CD4-positive, alpha-beta T cell treated with Interleukin-12 subunit alpha and Interleukin-12 subunit beta, for 1 hour (primary cell): ENCODE data around the gene CS.
"Not testable (repeated sequence)": the region's sequence is repeated elsewhere in the genome, so short reads cannot be mapped to it uniquely, and the experiment has no call there.

Experiments used
- DNase-seq: peaks from one replicate; pipeline ENCODE4 v3.0.0-alpha.2; 2020

CS gene

GRCh38 chr12:56299853-56300643, at the start of gene CS:
TSS of gene CS (minus strand) at chr12:56300330. CDS start at chr12:56300201, 129 bp downstream.
- peak; percentile 99 for DNase-seq

GRCh38 chr12:56348776-56349175, 48.6 kb upstream of the CS start:
- no peak for DNase-seq

DNA sequence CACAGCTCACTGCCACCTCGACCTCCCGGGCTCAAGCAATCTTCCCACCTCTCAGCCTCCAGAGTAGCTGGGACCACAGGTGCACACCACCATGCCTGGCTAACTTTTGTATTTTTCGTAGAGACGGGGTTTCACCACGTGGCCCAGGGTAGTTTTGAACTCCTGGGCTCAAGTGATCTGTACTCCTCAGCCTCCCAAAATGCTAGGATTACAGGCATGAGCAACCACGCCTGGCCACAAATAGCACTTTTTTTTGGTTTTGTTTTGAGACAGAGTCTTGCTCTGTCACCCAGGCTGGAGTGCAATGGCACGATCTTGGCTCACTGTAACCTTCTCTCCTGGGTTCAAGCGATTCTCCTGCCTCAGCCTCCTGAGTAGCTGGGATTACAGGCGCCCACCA, 47.1 kb upstream of the CS start:
- not testable (repeated sequence) for DNase-seq

- DNase-seq = no peak
Measured at GRCh38 chr12:56346675-56347074, 46.5 kb upstream of the CS start.

DNA sequence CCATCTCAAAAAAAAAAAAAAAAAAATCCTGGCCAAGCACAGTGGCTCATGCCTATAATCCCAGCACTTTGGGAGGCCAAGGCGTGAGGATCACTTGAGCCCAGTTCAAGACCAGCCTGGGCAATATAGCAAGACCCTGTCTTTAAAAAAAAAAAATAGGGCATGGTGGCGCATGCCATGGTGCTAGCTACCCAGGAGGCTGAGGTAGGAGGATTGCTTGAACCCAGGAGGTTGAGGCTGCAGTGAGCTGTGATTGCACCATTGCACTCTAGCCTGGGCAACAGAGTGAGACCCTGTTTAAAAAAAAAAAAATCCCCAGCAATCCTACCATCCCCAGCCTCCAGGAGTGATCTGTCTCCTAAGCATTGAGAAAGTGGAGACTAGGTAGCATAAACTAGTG, 42.2 kb upstream of the CS start:
- DNase-seq = not testable (repeated sequence)

- no peak for DNase-seq
Measured at GRCh38 chr12:56341616-56342015, 41.5 kb upstream of the CS start.

- no peak for DNase-seq
Measured at GRCh38 chr12:56339158-56339422, 39.0 kb upstream of the CS start.

GRCh38 chr12:56338308-56339157, 38.4 kb upstream of the CS start, which contains the start of gene IL23A:
TSS of gene IL23A (plus strand) at chr12:56338884. CDS start at chr12:56339045, 161 bp downstream.
- peak; percentile 92 for DNase-seq

- no peak for DNase-seq
Measured at GRCh38 chr12:56337753-56338251, 37.7 kb upstream of the CS start.

DNA sequence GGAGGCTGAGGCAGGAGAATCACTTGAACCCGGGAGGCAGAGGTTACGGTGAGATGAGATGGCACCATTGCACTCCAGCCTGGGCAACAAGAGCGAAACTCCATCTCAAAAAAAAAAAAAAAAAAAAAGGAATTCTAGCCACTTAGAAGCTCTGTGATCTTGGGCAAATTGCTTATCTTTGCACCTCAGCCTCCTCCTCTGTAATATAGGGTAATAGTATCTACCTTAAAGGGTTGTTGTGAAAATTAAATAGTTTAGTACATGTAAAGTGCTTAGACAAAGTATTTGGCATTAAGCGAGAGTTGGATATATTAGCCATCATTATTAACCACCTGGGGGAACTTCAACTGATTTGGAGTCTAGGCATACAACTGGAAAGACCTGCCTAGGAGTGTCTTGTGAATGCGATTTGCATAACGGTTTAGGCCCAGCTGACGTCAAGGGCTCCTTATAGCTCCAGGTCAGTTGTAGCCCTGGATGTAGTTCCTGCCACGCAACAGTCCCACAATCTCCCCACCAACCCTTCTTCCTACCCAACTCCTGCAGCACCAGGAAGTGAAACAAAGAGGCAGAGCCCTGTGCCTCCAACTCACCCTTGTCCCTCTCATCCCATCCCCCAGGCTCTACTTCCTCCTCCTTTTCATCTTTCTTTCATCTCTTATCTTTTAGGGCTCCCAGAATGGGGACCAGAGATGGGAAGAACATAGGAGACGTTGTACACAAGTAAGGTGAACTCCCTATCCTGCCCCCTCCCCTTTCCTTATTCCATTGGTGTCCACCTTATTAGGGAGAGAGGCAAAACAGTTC, 36.4 kb upstream of the CS start:
- no peak for DNase-seq

DNA sequence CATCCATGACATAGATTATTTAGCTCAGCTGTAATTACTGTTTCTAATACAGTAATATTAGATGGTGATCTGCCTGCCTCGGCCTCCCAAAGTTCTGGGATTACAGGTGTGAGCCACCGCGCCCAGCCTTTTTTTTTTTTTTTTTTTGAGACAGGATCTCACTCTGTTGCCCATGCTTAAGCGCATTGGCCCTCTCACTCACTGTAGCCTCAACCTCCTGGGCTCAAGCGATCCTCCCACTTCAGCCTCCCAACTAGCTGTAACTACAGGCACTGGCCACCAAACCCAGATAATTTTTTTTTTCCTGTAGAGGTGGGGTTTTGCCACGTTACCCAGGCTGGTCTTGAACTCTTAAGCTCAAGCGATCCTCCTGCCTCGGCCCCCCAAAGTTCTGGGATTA, 35.4 kb upstream of the CS start:
- DNase-seq = not testable (repeated sequence)

GRCh38 chr12:56334490-56334793, 34.3 kb upstream of the CS start:
- no peak for DNase-seq

GRCh38 chr12:56333679-56334489, 33.8 kb upstream of the CS start, which contains the start of gene PAN2:
TSS of gene PAN2 (minus strand) at chr12:56334000. CDS start at chr12:56333094, 906 bp downstream.
- DNase-seq = peak; percentile 97

GRCh38 chr12:56333197-56333678, 33.1 kb upstream of the CS start:
- no peak for DNase-seq

DNA sequence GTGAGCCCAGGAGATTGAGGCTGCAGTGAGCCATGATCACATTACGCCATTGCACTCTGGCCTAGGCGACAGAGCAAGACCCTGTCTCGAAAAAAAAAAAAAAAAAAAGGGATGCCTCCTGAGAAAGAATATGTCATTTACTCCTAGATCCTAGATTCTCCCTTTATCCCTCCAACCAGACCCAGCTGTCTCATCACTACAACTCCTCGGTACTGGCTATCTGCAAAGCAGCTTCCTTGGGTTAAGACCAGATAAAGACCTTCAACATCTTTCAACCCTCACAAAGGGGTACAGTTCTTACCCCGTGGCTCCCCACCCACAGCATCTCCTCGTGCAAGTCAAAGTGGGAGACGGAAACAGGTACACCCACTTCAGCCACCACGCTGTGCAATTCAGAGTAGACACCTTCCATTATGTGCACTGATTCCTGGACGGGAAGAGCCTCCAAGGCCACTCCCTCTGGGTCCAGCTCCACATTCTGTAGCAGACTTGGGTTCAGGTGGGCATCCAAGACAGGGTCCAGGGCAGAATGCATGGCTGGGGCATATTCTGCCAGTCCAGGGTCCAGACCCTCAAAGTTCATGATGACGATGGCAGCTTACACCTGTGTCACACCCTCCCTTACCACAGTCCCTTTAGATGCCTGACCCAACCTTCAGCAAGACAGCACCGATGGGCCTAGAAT, 32.5 kb upstream of the CS start:
- DNase-seq = no peak

- DNase-seq = no peak
Measured at GRCh38 chr12:56330936-56331490, 30.9 kb upstream of the CS start.

DNA sequence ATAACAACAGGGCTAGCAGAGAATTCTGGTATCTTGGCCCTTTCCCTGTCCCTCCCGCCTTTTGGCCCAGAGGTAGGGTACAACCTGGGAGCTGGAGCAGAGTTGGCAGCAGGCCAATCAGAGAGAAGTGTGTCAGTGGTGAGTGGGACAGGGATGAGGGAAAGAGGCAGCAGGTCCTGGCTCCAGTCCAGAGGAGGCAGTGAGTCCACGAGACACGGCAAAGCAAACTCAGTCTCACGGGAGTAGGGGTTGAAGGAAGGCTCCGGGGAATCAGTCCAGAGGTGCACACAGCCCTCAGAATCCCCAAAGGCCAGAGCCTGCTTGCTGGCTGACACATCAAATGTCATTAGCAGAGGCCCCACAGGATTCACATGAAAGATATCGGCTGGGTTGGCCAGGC, 26.4 kb upstream of the CS start:
- DNase-seq = no peak

DNA sequence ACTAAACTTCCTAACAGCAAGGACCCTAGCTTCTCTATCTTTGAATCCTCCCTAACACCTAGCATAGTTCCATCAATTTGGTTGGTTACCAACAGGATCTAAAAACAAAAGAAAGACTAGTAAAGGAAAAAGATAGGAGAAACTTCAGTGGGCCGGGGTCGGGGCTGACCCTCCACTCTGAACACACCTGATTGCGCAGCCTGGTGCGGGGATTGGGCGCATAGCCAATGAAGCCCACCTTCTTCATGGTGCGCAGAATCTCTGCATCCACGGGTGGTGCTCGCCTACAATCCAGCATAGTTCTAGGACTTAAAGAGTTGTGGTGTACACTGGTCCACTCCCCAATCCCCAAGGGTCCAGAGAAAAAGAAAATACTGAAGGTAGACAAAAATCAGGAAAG, 26.0 kb upstream of the CS start:
- no peak for DNase-seq

DNA sequence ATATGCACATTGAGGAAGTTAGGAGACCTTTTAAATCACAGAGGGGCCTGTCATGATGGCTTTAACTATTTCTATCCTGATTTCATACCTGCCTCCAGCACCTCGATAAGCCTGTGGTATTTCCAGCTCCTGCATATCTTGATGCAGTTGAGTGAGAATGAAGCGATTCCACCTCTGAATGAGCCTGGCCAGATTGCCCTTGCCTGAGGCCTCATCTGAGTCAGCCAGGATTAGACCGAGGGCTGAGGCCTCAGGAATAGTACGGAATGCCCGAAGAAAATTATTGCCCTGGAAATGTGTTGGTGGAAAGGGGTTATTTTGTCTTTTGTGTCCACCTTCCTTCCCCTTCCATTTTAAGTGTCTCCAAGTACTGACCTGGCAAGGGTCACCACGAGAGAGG, 24.1 kb upstream of the CS start:
- DNase-seq = no peak

GRCh38 chr12:56321610-56322009, 21.5 kb upstream of the CS start:
- not testable (repeated sequence) for DNase-seq

GRCh38 chr12:56321027-56321426, 20.9 kb upstream of the CS start:
- no peak for DNase-seq
